Measurements from ENCODE around the gene C19orf53. TPM values are rescaled to one million over a fixed set of nuclear protein-coding genes. Genes with fewer than 3 reads are reported as not detected.
A peak's percentile ranks its signal among the peaks of the same experiment; 100 is the strongest.

Gene C19orf53
- total RNA-seq, 1 donor from 2014 or later: 98.4 TPM

DNA sequence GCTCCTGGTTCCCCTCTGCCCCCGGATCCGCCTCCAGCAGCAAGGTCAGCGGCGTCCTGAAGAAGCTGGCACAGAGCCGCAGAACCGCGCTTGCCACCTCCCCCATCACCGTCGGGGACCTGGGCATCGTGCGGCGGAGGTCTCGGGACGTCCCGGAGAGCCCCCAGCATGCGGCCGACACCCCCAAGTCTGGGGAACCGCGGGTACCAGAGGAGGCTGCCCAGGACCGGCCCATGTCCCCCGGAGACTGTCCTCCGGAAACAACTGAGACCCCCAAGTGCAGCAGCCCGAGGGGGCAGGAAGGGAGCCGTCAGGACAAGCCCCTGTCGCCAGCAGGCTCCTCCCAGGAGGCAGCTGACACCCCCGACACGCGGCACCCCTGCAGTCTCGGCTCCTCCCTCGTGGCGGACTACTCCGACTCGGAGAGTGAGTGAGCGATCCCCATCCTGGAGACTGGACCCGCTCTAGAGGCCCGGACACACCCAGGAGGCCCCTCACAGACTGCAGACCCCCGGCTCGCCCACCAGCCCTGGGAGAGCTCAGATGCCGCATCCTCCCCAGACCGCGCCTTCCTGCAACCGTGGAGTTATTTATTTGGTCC is 11.5 kb upstream of the C19orf53 start:
- H3K36me3 Mint-ChIP-seq (ENCODE audit: low read depth, unreplicated experiment): peaks cover 37% of the 10 kb centered on the region
- TF ChIP-seq, protein P1, sequence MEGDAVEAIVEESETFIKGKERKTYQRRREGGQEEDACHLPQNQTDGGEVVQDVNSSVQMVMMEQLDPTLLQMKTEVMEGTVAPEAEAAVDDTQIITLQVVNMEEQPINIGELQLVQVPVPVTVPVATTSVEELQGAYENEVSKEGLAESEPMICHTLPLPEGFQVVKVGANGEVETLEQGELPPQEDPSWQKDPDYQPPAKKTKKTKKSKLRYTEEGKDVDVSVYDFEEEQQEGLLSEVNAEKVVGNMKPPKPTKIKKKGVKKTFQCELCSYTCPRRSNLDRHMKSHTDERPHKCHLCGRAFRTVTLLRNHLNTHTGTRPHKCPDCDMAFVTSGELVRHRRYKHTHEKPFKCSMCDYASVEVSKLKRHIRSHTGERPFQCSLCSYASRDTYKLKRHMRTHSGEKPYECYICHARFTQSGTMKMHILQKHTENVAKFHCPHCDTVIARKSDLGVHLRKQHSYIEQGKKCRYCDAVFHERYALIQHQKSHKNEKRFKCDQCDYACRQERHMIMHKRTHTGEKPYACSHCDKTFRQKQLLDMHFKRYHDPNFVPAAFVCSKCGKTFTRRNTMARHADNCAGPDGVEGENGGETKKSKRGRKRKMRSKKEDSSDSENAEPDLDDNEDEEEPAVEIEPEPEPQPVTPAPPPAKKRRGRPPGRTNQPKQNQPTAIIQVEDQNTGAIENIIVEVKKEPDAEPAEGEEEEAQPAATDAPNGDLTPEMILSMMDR (IDR thresholded peaks at IDR 0.05; ENCODE audit: unreplicated experiment): no peak
- DNase-seq (ENCODE audit: low spot score): no peak
- H3K27ac Mint-ChIP-seq (ENCODE audit: unreplicated experiment): no peak overlapping the region
- H3K27me3 Mint-ChIP-seq (ENCODE audit: unreplicated experiment): peaks cover 15% of the 10 kb centered on the region
- H3K4me3 Mint-ChIP-seq (ENCODE audit: unreplicated experiment): peak overlapping the region; percentile 89
- H3K4me1 Mint-ChIP-seq (ENCODE audit: unreplicated experiment): peaks cover 19% of the 10 kb centered on the region
- no peaks in the 10 kb centered on the region for H3K9me3 Mint-ChIP-seq (ENCODE audit: unreplicated experiment)

GRCh38 chr19:13763265-13763664 is 11.0 kb upstream of the C19orf53 start:
- Mint-ChIP-seq H3K27me3 (ENCODE audit: unreplicated experiment) (peaks cover 15% of the 10 kb centered on the region), H3K4me1 (ENCODE audit: unreplicated experiment) (peaks cover 17% of the 10 kb centered on the region), H3K36me3 (ENCODE audit: low read depth, unreplicated experiment) (peaks cover 38% of the 10 kb centered on the region), H3K27ac (ENCODE audit: unreplicated experiment) (no peak overlapping the region), H3K4me3 (ENCODE audit: unreplicated experiment) (no peak overlapping the region), H3K9me3 (ENCODE audit: unreplicated experiment) (no peaks in the 10 kb centered on the region)
- TF ChIP-seq, protein P1 (IDR thresholded peaks at IDR 0.05; ENCODE audit: unreplicated experiment): no peak
- no peak for DNase-seq (ENCODE audit: low spot score)

DNA sequence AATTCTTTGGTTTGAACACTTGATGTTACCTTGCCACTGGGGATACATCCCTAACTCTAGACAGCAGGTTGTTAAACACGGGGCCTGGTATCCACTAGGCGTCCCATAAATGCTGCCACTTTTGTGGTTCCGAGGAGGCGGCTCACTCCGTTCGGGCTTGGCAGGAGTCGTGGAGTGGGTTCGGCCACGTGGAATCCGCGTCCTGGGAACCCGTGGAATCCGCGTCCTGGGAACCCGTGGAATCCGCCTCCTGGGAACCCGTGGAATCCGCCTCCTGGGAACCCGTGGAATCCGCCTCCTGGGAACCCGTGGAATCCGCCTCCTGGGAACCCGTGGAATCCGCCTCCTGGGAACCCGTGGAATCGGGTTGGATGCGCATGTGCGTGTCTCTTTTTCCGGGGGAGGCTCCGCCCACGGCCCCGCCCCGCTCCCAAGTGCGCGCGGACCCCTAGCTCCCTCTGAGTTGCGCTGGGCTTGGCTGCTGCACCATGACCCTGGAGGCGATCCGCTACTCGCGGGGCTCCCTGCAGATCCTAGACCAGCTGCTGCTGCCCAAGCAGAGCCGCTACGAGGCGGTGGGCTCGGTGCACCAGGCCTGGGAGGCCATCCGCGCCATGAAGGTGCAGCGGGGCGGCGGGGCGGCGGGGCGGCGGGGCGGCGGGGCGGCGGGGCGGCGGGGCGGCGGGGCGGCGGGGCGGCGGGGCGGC is 10.0 kb upstream of the C19orf53 start, which contains the start of gene MRI1:
TSS of gene MRI1 (plus strand) at position 422 of the 707 bp plus-strand sequence. CDS start at position 489, 67 bp downstream.
- DNase-seq (ENCODE audit: low spot score): peak; percentile 69
- peaks cover 16% of the 10 kb centered on the region for H3K4me1 Mint-ChIP-seq (ENCODE audit: unreplicated experiment)
- H3K9me3 Mint-ChIP-seq (ENCODE audit: unreplicated experiment): no peaks in the 10 kb centered on the region
- H3K27ac Mint-ChIP-seq (ENCODE audit: unreplicated experiment): peak within 1 kb of the TSS; percentile 30
- peaks cover 34% of the 10 kb centered on the region for H3K36me3 Mint-ChIP-seq (ENCODE audit: low read depth, unreplicated experiment)
- peaks cover 12% of the 10 kb centered on the region for H3K27me3 Mint-ChIP-seq (ENCODE audit: unreplicated experiment)
- H3K4me3 Mint-ChIP-seq (ENCODE audit: unreplicated experiment): peak within 1 kb of the TSS; percentile 97
- TF ChIP-seq, protein P1 (IDR thresholded peaks at IDR 0.05; ENCODE audit: unreplicated experiment): no peak

- Mint-ChIP-seq H3K4me1 (ENCODE audit: unreplicated experiment) (peaks cover 16% of the 10 kb centered on the region), H3K4me3 (ENCODE audit: unreplicated experiment) (peak overlapping the region; percentile 97)
Measured at GRCh38 chr19:13764821-13765394, 9.3 kb upstream of the C19orf53 start.

More at GRCh38 chr19:13764821-13765394, 9.3 kb upstream of the C19orf53 start:
- Mint-ChIP-seq H3K27me3 (ENCODE audit: unreplicated experiment) (peaks cover 13% of the 10 kb centered on the region), H3K9me3 (ENCODE audit: unreplicated experiment) (no peaks in the 10 kb centered on the region), H3K27ac (ENCODE audit: unreplicated experiment) (peak overlapping the region; percentile 4), H3K36me3 (ENCODE audit: low read depth, unreplicated experiment) (peaks cover 35% of the 10 kb centered on the region)
- TF ChIP-seq, protein P1 (IDR thresholded peaks at IDR 0.05; ENCODE audit: unreplicated experiment): no peak
- peak; percentile 27 for DNase-seq (ENCODE audit: low spot score)

Measured in endothelial cell (in vitro differentiated cells).